SIG-M5 treated with dmso at 0.1 percent for 504 hours (cell line): ENCODE data around the gene RCHY1.
"Not testable (repeated sequence)": the region's sequence is repeated elsewhere in the genome, so short reads cannot be mapped to it uniquely, and the experiment has no call there.

Source experiments
- DNase-seq: peaks from one replicate; lab custom pipeline; 2025; ENCODE audit not compliant: unreplicated experiment; lab: John Stamatoyannopoulos, UW

The RCHY1 gene

GRCh38 chr4:75514131-75514948 lies at the start of gene RCHY1, which contains the start of gene THAP6:
TSS of gene RCHY1 (minus strand) at chr4:75514403. CDS start at chr4:75514286, 117 bp downstream.
TSS of gene THAP6 (plus strand) at chr4:75514473. CDS start at chr4:75515453, 980 bp downstream.
- DNase-seq = peak; percentile 96

- DNase-seq = peak; percentile 65
Observed at GRCh38 chr4:75561789-75562188, 47.6 kb upstream of the RCHY1 start.

GRCh38 chr4:75557696-75558095 lies 43.5 kb upstream of the RCHY1 start:
- DNase-seq = no peak

GRCh38 chr4:75555294-75556164 lies 41.3 kb upstream of the RCHY1 start, which contains the start of gene ODAPH:
TSS of gene ODAPH (plus strand) at chr4:75556066. CDS start at chr4:75556083, 17 bp downstream.
- DNase-seq = no peak

GRCh38 chr4:75552452-75552851 lies 38.2 kb upstream of the RCHY1 start:
- DNase-seq = no peak

- no peak for DNase-seq
Observed at GRCh38 chr4:75549019-75549418, 34.8 kb upstream of the RCHY1 start.

- no peak for DNase-seq
Observed at GRCh38 chr4:75547647-75548387, 33.6 kb upstream of the RCHY1 start.

GRCh38 chr4:75545526-75545925 lies 31.3 kb upstream of the RCHY1 start:
- DNase-seq = no peak

- no peak for DNase-seq
Observed at GRCh38 chr4:75544870-75545269, 30.7 kb upstream of the RCHY1 start.

- not testable (repeated sequence) for DNase-seq
Observed at GRCh38 chr4:75544220-75544619, 30.0 kb upstream of the RCHY1 start.

- no peak for DNase-seq
Observed at GRCh38 chr4:75542824-75543223, 28.6 kb upstream of the RCHY1 start.

- DNase-seq = not testable (repeated sequence)
Observed at GRCh38 chr4:75537308-75537707, 23.1 kb upstream of the RCHY1 start.

GRCh38 chr4:75533926-75534325 lies 19.7 kb upstream of the RCHY1 start:
- DNase-seq = not testable (repeated sequence)

- not testable (repeated sequence) for DNase-seq
Observed at GRCh38 chr4:75533339-75533887, 19.2 kb upstream of the RCHY1 start.

GRCh38 chr4:75531536-75532143 lies 17.4 kb upstream of the RCHY1 start:
- DNase-seq = not testable (repeated sequence)

- DNase-seq = no peak
Observed at GRCh38 chr4:75530556-75531322, 16.5 kb upstream of the RCHY1 start.

GRCh38 chr4:75527482-75527881 lies 13.3 kb upstream of the RCHY1 start:
- DNase-seq = no peak

GRCh38 chr4:75525910-75526309 lies 11.7 kb upstream of the RCHY1 start:
- no peak for DNase-seq

- no peak for DNase-seq
Observed at GRCh38 chr4:75525086-75525485, 10.9 kb upstream of the RCHY1 start.
